C4-2B (cell line): ENCODE measurements around the gene SULT1E1.

Experiments
- ZFX ChIP-seq: fragments of 450-650 bp; IDR thresholded peaks from 2 replicates; pipeline ENCODE4 v1.6.1; 2017
- TF ChIP-seq, protein P1 (sequence below): fragments of 450-650 bp; conservative IDR thresholded peaks from 2 replicates; pipeline ENCODE4 v1.5.1; 2017; ENCODE audit warnings: mild to moderate bottlenecking

DNA sequence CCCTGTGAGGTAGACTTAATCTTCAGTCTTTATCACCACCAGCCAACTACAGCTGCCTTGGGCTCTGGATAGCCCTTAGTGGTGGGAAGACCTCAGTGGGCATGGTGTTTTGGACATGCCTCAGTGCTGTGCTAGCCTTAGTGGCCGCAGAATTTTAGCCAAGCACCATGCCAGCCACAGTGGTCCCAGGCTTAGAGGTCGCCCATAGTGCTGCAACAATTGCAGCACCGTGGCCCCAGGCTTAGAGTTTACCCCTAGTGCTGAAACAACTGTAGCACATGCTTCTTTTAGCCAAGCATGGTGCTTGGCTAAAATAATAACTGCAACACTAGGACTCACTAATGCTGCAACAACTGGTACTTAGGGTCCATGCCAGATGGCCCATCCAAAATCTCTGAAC lies 60.6 kb downstream of the SULT1E1 start:
- TF ChIP-seq, protein P1, sequence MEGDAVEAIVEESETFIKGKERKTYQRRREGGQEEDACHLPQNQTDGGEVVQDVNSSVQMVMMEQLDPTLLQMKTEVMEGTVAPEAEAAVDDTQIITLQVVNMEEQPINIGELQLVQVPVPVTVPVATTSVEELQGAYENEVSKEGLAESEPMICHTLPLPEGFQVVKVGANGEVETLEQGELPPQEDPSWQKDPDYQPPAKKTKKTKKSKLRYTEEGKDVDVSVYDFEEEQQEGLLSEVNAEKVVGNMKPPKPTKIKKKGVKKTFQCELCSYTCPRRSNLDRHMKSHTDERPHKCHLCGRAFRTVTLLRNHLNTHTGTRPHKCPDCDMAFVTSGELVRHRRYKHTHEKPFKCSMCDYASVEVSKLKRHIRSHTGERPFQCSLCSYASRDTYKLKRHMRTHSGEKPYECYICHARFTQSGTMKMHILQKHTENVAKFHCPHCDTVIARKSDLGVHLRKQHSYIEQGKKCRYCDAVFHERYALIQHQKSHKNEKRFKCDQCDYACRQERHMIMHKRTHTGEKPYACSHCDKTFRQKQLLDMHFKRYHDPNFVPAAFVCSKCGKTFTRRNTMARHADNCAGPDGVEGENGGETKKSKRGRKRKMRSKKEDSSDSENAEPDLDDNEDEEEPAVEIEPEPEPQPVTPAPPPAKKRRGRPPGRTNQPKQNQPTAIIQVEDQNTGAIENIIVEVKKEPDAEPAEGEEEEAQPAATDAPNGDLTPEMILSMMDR, result no peak
- TF ChIP-seq ZFX, result no peak
